Peyer's patch (tissue), 4 donors: Measurements from ENCODE around the gene ZNF804B. TPM values are rescaled to one million over a fixed set of nuclear protein-coding genes. Genes with fewer than 3 reads are reported as not detected.

Experiments
- DNase-seq, 3 donors: peaks; one replicate each; pipeline ENCODE4 v3.0.0-alpha.2; 2017 to 2019
- H3K27ac ChIP-seq, 4 donors: fragments of 200-600 bp; sonication (generic); one replicate each; pipeline ENCODE4 v1.5.1; 2016 to 2019
- H3K27me3 ChIP-seq, 2 donors: fragments of 200-600 bp; sonication (generic); one replicate each; pipeline ENCODE4 v1.5.1; 2019
- H3K36me3 ChIP-seq, 3 donors: fragments of 200-600 bp; sonication (generic); one replicate each; pipeline ENCODE4 v1.5.1; 2016 to 2019
- H3K4me1 ChIP-seq, 4 donors: fragments of 200-600 bp; sonication (generic); one replicate each; pipeline ENCODE4 v1.5.1; 2016 to 2019
- H3K4me3 ChIP-seq, 4 donors: fragments of 200-600 bp; sonication (generic); 1 replicate in 3 of 4; 2 replicates in 1 of 4; pipeline ENCODE4 v1.5.1; 2016 to 2019; ENCODE audit warnings: mild to moderate bottlenecking in 1 of 4
- H3K9me3 ChIP-seq, 4 donors: fragments of 200-600 bp; sonication (generic); one replicate each; pipeline ENCODE4 v1.5.1; 2016 to 2019; ENCODE audit warnings: mild to moderate bottlenecking in 1 of 4
- CTCF ChIP-seq, 6 experiments: fragments of 450-650 bp in 4 of 6; fragments of 200-600 bp in 2 of 6; sonication (generic) in 1 of 6; IDR thresholded peaks; one replicate each; pipeline ENCODE4 v1.5.1; 2017 to 2019; ENCODE audit warnings: antibody characterized with exemption in 6 of 6, mild to moderate bottlenecking in 3 of 6, moderate library complexity in 1 of 6
- POLR2A ChIP-seq, 2 donors: fragments of 450-650 bp; IDR thresholded peaks; one replicate each; pipeline ENCODE4 v1.5.1; 2017; ENCODE audit warnings: antibody characterized with exemption in 2 of 2, mild to moderate bottlenecking in 2 of 2, moderate library complexity in 2 of 2
- total RNA-seq, 4 donors: library from RNA; depleted of rRNA; stranded (reverse); fragments of >200 nt; gene quantifications; one replicate each; pipeline ENCODE4 v1.1.0, GENCODE V29; 2016

The ZNF804B gene
- total RNA-seq, 4 donors from 2014 or later = not detected

GRCh38 chr7:89247207-89247606 is 487.7 kb downstream of the ZNF804B start:
- TF ChIP-seq POLR2A (IDR thresholded peaks at IDR 0.05) = no peak
- no peak for TF ChIP-seq CTCF (IDR thresholded peaks at IDR 0.05)
- no peak for DNase-seq
- Histone ChIP-seq H3K4me3 (no peak overlapping the region), H3K4me1 (no peaks in the 10 kb centered on the region), H3K9me3 (peaks cover 0 to 18% (median 0%) of the 10 kb centered on the region in 4 donors), H3K27ac (no peak overlapping the region), H3K27me3 (no peaks in the 10 kb centered on the region), H3K36me3 (no peaks in the 10 kb centered on the region)

GRCh38 chr7:89259085-89259484 is 499.6 kb downstream of the ZNF804B start:
- TF ChIP-seq CTCF (IDR thresholded peaks at IDR 0.05) (no peak), POLR2A (IDR thresholded peaks at IDR 0.05) (no peak)
- H3K4me3 ChIP-seq = no peak overlapping the region
- H3K36me3 ChIP-seq = no peaks in the 10 kb centered on the region
- no peaks in the 10 kb centered on the region for H3K9me3 ChIP-seq
- no peak for DNase-seq
- H3K27ac ChIP-seq = no peak overlapping the region
- no peaks in the 10 kb centered on the region for H3K27me3 ChIP-seq
- H3K4me1 ChIP-seq = no peaks in the 10 kb centered on the region

DNA sequence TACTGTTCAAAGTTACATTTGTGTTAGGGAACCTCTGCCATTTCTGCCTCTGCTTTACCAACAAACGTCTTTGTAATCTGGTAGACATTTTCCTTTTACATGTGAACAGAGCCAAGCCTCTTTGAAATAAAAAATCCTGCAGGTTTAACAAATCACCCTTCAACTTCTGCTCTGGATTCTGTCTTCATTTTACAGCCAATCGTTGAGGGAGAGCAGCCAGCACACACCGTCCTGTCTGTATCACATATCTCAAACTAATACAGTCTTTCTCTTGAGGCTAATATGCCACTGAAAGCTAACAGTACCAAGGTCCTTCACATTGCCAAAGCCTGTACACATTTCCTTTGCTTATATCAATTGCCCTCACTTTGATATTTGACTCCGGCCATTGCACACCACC is 504.6 kb downstream of the ZNF804B start:
- Histone ChIP-seq H3K27me3 (no peaks in the 10 kb centered on the region), H3K27ac (no peak overlapping the region), H3K4me1 (no peaks in the 10 kb centered on the region), H3K4me3 (no peak overlapping the region), H3K9me3 (no peaks in the 10 kb centered on the region), H3K36me3 (no peaks in the 10 kb centered on the region)
- TF ChIP-seq CTCF (IDR thresholded peaks at IDR 0.05) = no peak
- TF ChIP-seq POLR2A (IDR thresholded peaks at IDR 0.05) = no peak
- DNase-seq = no peak

DNA sequence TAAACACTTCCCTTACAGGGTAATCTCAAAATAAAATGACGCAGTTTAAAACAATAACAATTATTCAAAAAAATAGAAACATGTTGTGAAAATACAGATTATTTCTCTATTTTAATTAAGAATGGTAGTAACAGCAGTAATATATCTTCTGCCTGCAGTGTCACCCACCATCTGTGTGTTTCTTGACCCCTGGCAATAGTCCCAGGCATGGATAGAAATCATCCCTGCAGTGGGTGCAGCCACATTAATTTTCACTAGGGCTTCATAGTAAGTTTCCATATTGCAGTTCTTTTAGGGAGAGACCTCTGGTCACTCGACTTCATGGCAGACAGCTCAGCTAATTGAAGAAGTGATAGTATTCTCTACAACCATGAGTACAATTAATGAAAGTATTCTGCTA is 506.1 kb downstream of the ZNF804B start:
- no peaks in the 10 kb centered on the region for H3K9me3 ChIP-seq
- TF ChIP-seq CTCF (IDR thresholded peaks at IDR 0.05) (no peak), POLR2A (IDR thresholded peaks at IDR 0.05) (no peak)

GRCh38 chr7:89283302-89283701 is 523.8 kb downstream of the ZNF804B start:
- TF ChIP-seq CTCF (IDR thresholded peaks at IDR 0.05) (no peak), POLR2A (IDR thresholded peaks at IDR 0.05) (no peak)
- Histone ChIP-seq H3K9me3 (no peaks in the 10 kb centered on the region), H3K36me3 (no peaks in the 10 kb centered on the region), H3K27me3 (no peaks in the 10 kb centered on the region), H3K4me1 (no peaks in the 10 kb centered on the region), H3K4me3 (no peak overlapping the region), H3K27ac (no peak overlapping the region)
- no peak for DNase-seq

More for the DNA sequence above, 506.1 kb downstream of the ZNF804B start:
- H3K4me1 ChIP-seq = no peaks in the 10 kb centered on the region
- no peaks in the 10 kb centered on the region for H3K27me3 ChIP-seq
- no peak for DNase-seq
- H3K36me3 ChIP-seq = no peaks in the 10 kb centered on the region
- H3K27ac ChIP-seq = no peak overlapping the region
- H3K4me3 ChIP-seq = no peak overlapping the region

DNA sequence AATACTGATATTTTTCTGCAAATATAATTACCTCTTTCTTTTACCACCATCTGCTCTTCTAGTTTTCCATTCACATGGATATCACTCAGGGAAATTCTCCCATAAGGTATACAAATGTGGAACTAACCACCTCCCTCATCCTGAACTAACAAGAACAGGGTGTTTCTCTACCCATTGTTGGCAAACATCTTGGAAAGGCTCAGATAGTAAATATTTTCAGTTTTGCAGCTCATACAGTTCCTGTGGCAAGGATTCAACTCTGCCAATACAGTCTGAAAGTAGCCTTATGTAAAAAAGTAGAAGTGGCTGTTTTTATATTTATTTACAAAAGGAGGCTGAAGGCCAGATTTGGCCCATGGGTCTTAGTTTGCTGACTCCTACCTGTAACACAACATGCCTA is 549.0 kb downstream of the ZNF804B start:
- no peak for DNase-seq
- Histone ChIP-seq H3K27me3 (no peaks in the 10 kb centered on the region), H3K27ac (no peak overlapping the region), H3K4me3 (no peak overlapping the region), H3K9me3 (no peaks in the 10 kb centered on the region), H3K36me3 (no peaks in the 10 kb centered on the region), H3K4me1 (no peaks in the 10 kb centered on the region)
- TF ChIP-seq POLR2A (IDR thresholded peaks at IDR 0.05) (no peak), CTCF (IDR thresholded peaks at IDR 0.05) (no peak)
